Adrenal gland (tissue), 12 donors: Measurements from ENCODE around the gene SURF4. TPM values are rescaled to one million over a fixed set of nuclear protein-coding genes. Genes with fewer than 3 reads are reported as not detected.

ENCODE experiments used
- DNase-seq, 7 donors: peaks; one replicate each; pipeline ENCODE4 v3.0.0-alpha.2; 2019 to 2020
- H3K27ac ChIP-seq, 5 donors: fragments of 200-600 bp; sonication (generic) in 4 of 5; 1 replicate in 3 of 5; 2 replicates in 2 of 5; pipeline versions ENCODE4 v1.5.1 to v1.8.0; 2016 to 2020; ENCODE audit warnings: mild to moderate bottlenecking in 1 of 5
- H3K27me3 ChIP-seq: fragments of 200-600 bp; 2 replicates; pipeline ENCODE4 v1.8.0; 2021
- H3K36me3 ChIP-seq, 2 donors: fragments of 200-600 bp; replicated peaks in 1 of 2; 1 replicate in 1 of 2; 2 replicates in 1 of 2; pipeline versions ENCODE4 v1.5.1 to v1.8.0; 2018 to 2022
- H3K4me1 ChIP-seq, 2 donors: fragments of 200-600 bp; replicated peaks in 1 of 2; 1 replicate in 1 of 2; 2 replicates in 1 of 2; pipeline versions ENCODE4 v1.5.1 to v1.8.0; 2018 to 2021
- H3K4me3 ChIP-seq, 4 donors: fragments of 200-600 bp; sonication (generic) in 3 of 4; one replicate each; pipeline ENCODE4 v1.5.1; 2016 to 2018
- H3K9me3 ChIP-seq, 3 donors: fragments of 200-600 bp; sonication (generic) in 1 of 3; replicated peaks in 1 of 3; 1 replicate in 2 of 3; 2 replicates in 1 of 3; pipeline versions ENCODE4 v1.5.1 to v1.8.0; 2016 to 2021
- CTCF ChIP-seq, 6 experiments: fragments of 450-650 bp in 4 of 6; fragments of 200-600 bp in 2 of 6; sonication (generic) in 1 of 6; IDR thresholded peaks; 1 replicate in 5 of 6; 2 replicates in 1 of 6; pipeline versions ENCODE4 v1.5.1 to v1.8.0; 2016 to 2021; ENCODE audit warnings: antibody characterized with exemption in 6 of 6, mild to moderate bottlenecking in 2 of 6, moderate library complexity in 1 of 6
- POLR2A ChIP-seq, 2 donors: fragments of 450-650 bp; IDR thresholded peaks; one replicate each; pipeline ENCODE4 v1.6.1; 2017; ENCODE audit warnings: antibody characterized with exemption in 2 of 2, mild to moderate bottlenecking in 2 of 2, moderate library complexity in 1 of 2
- WGBS, 4 donors: extraction: QIAGEN DNeasy Blood & Tissue Kit in 2 of 4; methylation state at CpG; one replicate each; pipeline versions ENCODE4 v1.1.5 to v1.1.7; 2013 to 2017; 5-methylcytosine and 5-hydroxymethylcytosine counted together
- intact Hi-C, 2 donors: fragments of 100-400 bp; cut with DNase I; formaldehyde crosslinking; loops; one replicate each; pipeline versions ENCODE4 v1.14.1 to v1.15.0; 2022 to 2023
- polyA plus RNA-seq, 3 donors: library from polyadenylated mRNA; stranded (reverse); fragments of 200-250 nt in 2 of 3; fragments of 350-450 nt in 1 of 3; fragmentation: Illumina TruSeq in 1 of 3; extraction: RNeasy Lipid Tissue Mini Kit (QIAGEN cat#74804) in 1 of 3; gene quantifications; one replicate each; pipeline ENCODE4 v1.2.3, GENCODE V29; 2013 to 2014
- total RNA-seq, 9 donors: library from RNA; depleted of rRNA in 4 of 9; stranded (reverse); fragments of >200 nt in 4 of 9; fragments of 120-200 nt in 1 of 9; fragmentation: NEBNext Ultra II Directional in 1 of 9; extraction: Animal tissue kit (Norgen Biotek cat#: 25700) in 1 of 9; gene quantifications; one replicate each; pipeline versions ENCODE4 v1.1.0 to v1.2.4, GENCODE V29; 2013 to 2023
- donor health status: healthy with polysubstance abuse.
- donor health status: Bipolar disorder and iron deficiency.
- donor health status: DM: yes; HTN: yes; CAD: no.
- donor health status: DM: no; HTN: no; CAD: no.
- donor health status: DM: no; HTN: no; CAD: no.
- donor health status: DM: yes; HTN: yes; CAD: no.

SURF4 gene
- total and polyA plus RNA-seq, 12 donors = 43.4 to 340 (median 177) TPM

- Histone ChIP-seq H3K9me3 (no peaks in the 10 kb centered on the region), H3K4me3 (no peak overlapping the region), H3K36me3 (peaks cover 0 to 64% of the 10 kb centered on the region in 2 donors), H3K4me1 (peaks cover 5 to 32% of the 10 kb centered on the region in 2 donors), H3K27me3 (no peaks in the 10 kb centered on the region), H3K27ac (no peak overlapping the region)
- WGBS, 4 donors = 54 to 69% (median 62%) methylated on average over 12 to 13 of the region's 13 CpGs
- peak in 1 of 7 donors; percentile 29 for DNase-seq
- TF ChIP-seq CTCF (IDR thresholded peaks at IDR 0.05) = no peak
- TF ChIP-seq POLR2A (IDR thresholded peaks at IDR 0.05) = no peak
- intact Hi-C loops = no loop called here
Measured at GRCh38 chr9:133361507-133362092, 14.3 kb downstream of the SURF4 start.

- TF ChIP-seq CTCF (IDR thresholded peaks at IDR 0.05) = no peak
- no peak for TF ChIP-seq POLR2A (IDR thresholded peaks at IDR 0.05)
- H3K36me3 ChIP-seq = peaks cover 0 to 55% of the 10 kb centered on the region in 2 donors
- peak in 2 of 7 donors; percentile 26 to 44 for DNase-seq
- peak overlapping the region in 1 of 5 donors; percentile 1 for H3K27ac ChIP-seq
- no peaks in the 10 kb centered on the region for H3K27me3 ChIP-seq
- 76 to 83% (median 81%) methylated on average over 19 to 21 of the region's 21 CpGs for WGBS, 4 donors
- intact Hi-C loops = no loop called here
- H3K4me3 ChIP-seq = no peak overlapping the region
- H3K9me3 ChIP-seq = no peaks in the 10 kb centered on the region
- peaks cover 6 to 33% of the 10 kb centered on the region in 2 donors for H3K4me1 ChIP-seq
Measured at GRCh38 chr9:133360400-133361393, 15.2 kb downstream of the SURF4 start.

- TF ChIP-seq POLR2A (IDR thresholded peaks at IDR 0.05) (no peak), CTCF (IDR thresholded peaks at IDR 0.05) (peak in 5 of 6 experiments; percentile 27 to 49 (median 41))
- no peaks in the 10 kb centered on the region for H3K27me3 ChIP-seq
- peak in 3 of 7 donors; percentile 23 to 38 (median 36) for DNase-seq
- H3K36me3 ChIP-seq = peaks cover 0 to 43% of the 10 kb centered on the region in 2 donors
- H3K27ac ChIP-seq = peak overlapping the region in 2 of 5 donors; percentile 12 to 21
- no peak overlapping the region for H3K4me3 ChIP-seq
- no peaks in the 10 kb centered on the region for H3K9me3 ChIP-seq
- intact Hi-C loops = loop anchor here (10.0 kb wide), 1 partner anchor 125 kb away; no protein-coding TSS in a partner anchor
- WGBS, 4 donors = 52 to 61% (median 53%) methylated on average over 11 to 20 of the region's 20 CpGs
- peaks cover 11 to 43% of the 10 kb centered on the region in 2 donors for H3K4me1 ChIP-seq
Measured at GRCh38 chr9:133359399-133360175, 16.3 kb downstream of the SURF4 start.
